Measurements from ENCODE around the gene NFIB. TPM values are rescaled to one million over a fixed set of nuclear protein-coding genes. Genes with fewer than 3 reads are reported as not detected.

Gene NFIB
- total and polyA plus RNA-seq, 2 experiments from 2014 or later, result 15.2 to 27.3 TPM

- TF ChIP-seq EZH2 (IDR thresholded peaks at IDR 0.05; ENCODE audit: borderline replicate concordance) (no peak), EZH2phosphoT487 (IDR thresholded peaks at IDR 0.05; ENCODE audit: low read depth, severe bottlenecking, unreplicated experiment) (no peak)
- TF ChIP-seq, protein P1, sequence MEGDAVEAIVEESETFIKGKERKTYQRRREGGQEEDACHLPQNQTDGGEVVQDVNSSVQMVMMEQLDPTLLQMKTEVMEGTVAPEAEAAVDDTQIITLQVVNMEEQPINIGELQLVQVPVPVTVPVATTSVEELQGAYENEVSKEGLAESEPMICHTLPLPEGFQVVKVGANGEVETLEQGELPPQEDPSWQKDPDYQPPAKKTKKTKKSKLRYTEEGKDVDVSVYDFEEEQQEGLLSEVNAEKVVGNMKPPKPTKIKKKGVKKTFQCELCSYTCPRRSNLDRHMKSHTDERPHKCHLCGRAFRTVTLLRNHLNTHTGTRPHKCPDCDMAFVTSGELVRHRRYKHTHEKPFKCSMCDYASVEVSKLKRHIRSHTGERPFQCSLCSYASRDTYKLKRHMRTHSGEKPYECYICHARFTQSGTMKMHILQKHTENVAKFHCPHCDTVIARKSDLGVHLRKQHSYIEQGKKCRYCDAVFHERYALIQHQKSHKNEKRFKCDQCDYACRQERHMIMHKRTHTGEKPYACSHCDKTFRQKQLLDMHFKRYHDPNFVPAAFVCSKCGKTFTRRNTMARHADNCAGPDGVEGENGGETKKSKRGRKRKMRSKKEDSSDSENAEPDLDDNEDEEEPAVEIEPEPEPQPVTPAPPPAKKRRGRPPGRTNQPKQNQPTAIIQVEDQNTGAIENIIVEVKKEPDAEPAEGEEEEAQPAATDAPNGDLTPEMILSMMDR (IDR thresholded peaks at IDR 0.05; ENCODE audit: poor library complexity), result no peak
- Histone ChIP-seq H3K4me3 (no peak overlapping the region), H3K4me1 (ENCODE audit: insufficient read depth) (peaks cover 5% of the 10 kb centered on the region), H3K9me3 (ENCODE audit: low read depth) (no peaks in the 10 kb centered on the region), H3K79me2 (peaks cover 63% of the 10 kb centered on the region), H3K4me2 (no peak overlapping the region), H2AFZ (no peak overlapping the region), H3K9me2 (replicated peaks; ENCODE audit: insufficient read depth) (no peaks in the 10 kb centered on the region), H3K27me3 (no peaks in the 10 kb centered on the region), H4K20me1 (ENCODE audit: insufficient read depth, poor library complexity, severe bottlenecking) (peaks cover 23% of the 10 kb centered on the region), H3K27ac (no peak overlapping the region), H3K36me3 (replicated peaks; ENCODE audit: insufficient read depth, low read depth) (no peaks in the 10 kb centered on the region)
- DNase-seq (ENCODE audit: low spot score), result no peak
- 84% methylated on average over 1 of the region's 1 CpG for WGBS (ENCODE audit: low lambda C conversion rate, missing lambda C conversion rate)
Observed at GRCh38 chr9:14212077-14212476, 101.9 kb downstream of the NFIB start.

GRCh38 chr9:14211564-14211963 is 102.4 kb downstream of the NFIB start:
- TF ChIP-seq, protein P1 (IDR thresholded peaks at IDR 0.05; ENCODE audit: poor library complexity), result no peak
- TF ChIP-seq EZH2 (IDR thresholded peaks at IDR 0.05; ENCODE audit: borderline replicate concordance) (no peak), EZH2phosphoT487 (IDR thresholded peaks at IDR 0.05; ENCODE audit: low read depth, severe bottlenecking, unreplicated experiment) (no peak)
- no peak overlapping the region for H3K4me2 ChIP-seq
- H3K9me3 ChIP-seq (ENCODE audit: low read depth), result no peaks in the 10 kb centered on the region
- DNase-seq (ENCODE audit: low spot score), result no peak
- H3K79me2 ChIP-seq, result peaks cover 68% of the 10 kb centered on the region
- no peaks in the 10 kb centered on the region for H3K36me3 ChIP-seq (replicated peaks; ENCODE audit: insufficient read depth, low read depth)
- no peak overlapping the region for H3K27ac ChIP-seq
- H4K20me1 ChIP-seq (ENCODE audit: insufficient read depth, poor library complexity, severe bottlenecking), result peaks cover 23% of the 10 kb centered on the region
- peaks cover 5% of the 10 kb centered on the region for H3K4me1 ChIP-seq (ENCODE audit: insufficient read depth)
- 72% methylated on average over 6 of the region's 6 CpGs for WGBS (ENCODE audit: low lambda C conversion rate, missing lambda C conversion rate)
- no peak overlapping the region for H2AFZ ChIP-seq
- no peak overlapping the region for H3K4me3 ChIP-seq
- no peaks in the 10 kb centered on the region for H3K27me3 ChIP-seq
- H3K9me2 ChIP-seq (replicated peaks; ENCODE audit: insufficient read depth), result no peaks in the 10 kb centered on the region

GRCh38 chr9:14210428-14210827 is 103.5 kb downstream of the NFIB start:
- Histone ChIP-seq H2AFZ (no peak overlapping the region), H3K9me2 (replicated peaks; ENCODE audit: insufficient read depth) (no peaks in the 10 kb centered on the region), H3K4me3 (no peak overlapping the region), H3K27ac (no peak overlapping the region), H3K27me3 (no peaks in the 10 kb centered on the region), H3K79me2 (peaks cover 70% of the 10 kb centered on the region), H3K9me3 (ENCODE audit: low read depth) (no peaks in the 10 kb centered on the region), H3K4me1 (ENCODE audit: insufficient read depth) (peaks cover 5% of the 10 kb centered on the region), H3K36me3 (replicated peaks; ENCODE audit: insufficient read depth, low read depth) (no peaks in the 10 kb centered on the region), H4K20me1 (ENCODE audit: insufficient read depth, poor library complexity, severe bottlenecking) (peaks cover 18% of the 10 kb centered on the region), H3K4me2 (peak overlapping the region; percentile 30)
- WGBS (ENCODE audit: low lambda C conversion rate, missing lambda C conversion rate), result 77% methylated on average over 3 of the region's 3 CpGs
- no peak for TF ChIP-seq EZH2phosphoT487 (IDR thresholded peaks at IDR 0.05; ENCODE audit: low read depth, severe bottlenecking, unreplicated experiment)
- no peak for TF ChIP-seq EZH2 (IDR thresholded peaks at IDR 0.05; ENCODE audit: borderline replicate concordance)
- TF ChIP-seq, protein P1 (IDR thresholded peaks at IDR 0.05; ENCODE audit: poor library complexity), result no peak
- DNase-seq (ENCODE audit: low spot score), result no peak

Data from hepatocyte (in vitro differentiated cells).